HG03060 (cell line): ENCODE measurements around the gene SIM1.

ENCODE experiments used
- ATAC-seq: cut with Tn5 transposase; IDR thresholded peaks from one replicate; pipeline ENCODE4 v1.9.1; 2021; ENCODE audit warnings: low read depth, moderate number of reproducible peaks; ENCODE audit not compliant: unreplicated experiment

SIM1 gene

GRCh38 chr6:100432136-100432535, 32.6 kb downstream of the SIM1 start:
- ATAC-seq: no peak

GRCh38 chr6:100430962-100431361, 33.8 kb downstream of the SIM1 start:
- ATAC-seq: no peak

GRCh38 chr6:100427452-100427851, 37.3 kb downstream of the SIM1 start:
- no peak for ATAC-seq

GRCh38 chr6:100426744-100427338, 37.9 kb downstream of the SIM1 start:
- ATAC-seq: no peak

GRCh38 chr6:100426241-100426640, 38.5 kb downstream of the SIM1 start:
- no peak for ATAC-seq

GRCh38 chr6:100420711-100421110, 44.0 kb downstream of the SIM1 start:
- ATAC-seq: no peak

- ATAC-seq: no peak
Measured at GRCh38 chr6:100417036-100417435, 47.7 kb downstream of the SIM1 start.

GRCh38 chr6:100415768-100416167, 49.0 kb downstream of the SIM1 start:
- no peak for ATAC-seq

- ATAC-seq: no peak
Measured at GRCh38 chr6:100412872-100413271, 51.8 kb downstream of the SIM1 start.

- no peak for ATAC-seq
Measured at GRCh38 chr6:100404051-100404450, 60.7 kb downstream of the SIM1 start.

- ATAC-seq: no peak
Measured at GRCh38 chr6:100393493-100393892, 71.2 kb downstream of the SIM1 start.

GRCh38 chr6:100392423-100392822, 72.3 kb downstream of the SIM1 start:
- ATAC-seq: no peak

GRCh38 chr6:100388868-100389519, 75.7 kb downstream of the SIM1 start:
- ATAC-seq: no peak

- no peak for ATAC-seq
Measured at GRCh38 chr6:100382767-100383195, 81.9 kb downstream of the SIM1 start.

- no peak for ATAC-seq
Measured at GRCh38 chr6:100382031-100382430, 82.7 kb downstream of the SIM1 start.

GRCh38 chr6:100381111-100381510, 83.6 kb downstream of the SIM1 start:
- no peak for ATAC-seq

GRCh38 chr6:100379386-100379785, 85.3 kb downstream of the SIM1 start:
- ATAC-seq: no peak

GRCh38 chr6:100378576-100378975, 86.1 kb downstream of the SIM1 start:
- ATAC-seq: no peak

- ATAC-seq: peak; percentile 48
Measured at GRCh38 chr6:100376103-100376502, 88.6 kb downstream of the SIM1 start.

- ATAC-seq: no peak
Measured at GRCh38 chr6:100372326-100373091, 92.2 kb downstream of the SIM1 start.

GRCh38 chr6:100371591-100371990, 93.1 kb downstream of the SIM1 start:
- ATAC-seq: no peak

GRCh38 chr6:100370265-100370664, 94.5 kb downstream of the SIM1 start:
- ATAC-seq: no peak
